G401 (cell line): ENCODE results near the gene TMEM234. TPM values are rescaled to one million over a fixed set of nuclear protein-coding genes. Genes with fewer than 3 reads are reported as not detected.
A peak's percentile ranks its signal among the peaks of the same experiment; 100 is the strongest.
"Not testable (repeated sequence)": the region's sequence is repeated elsewhere in the genome, so short reads cannot be mapped to it uniquely, and the experiment has no call there.

Experiments
- DNase-seq: peaks from one replicate; pipeline ENCODE4 v3.0.0-alpha.2; 2015; ENCODE audit warnings: low spot score
- in situ Hi-C: cut with HindIII; loops from 2 replicates; pipeline ENCODE4 v1.10.0; 2016; ENCODE audit warnings: low sequenced_read_pairs, mixed read lengths
- total RNA-seq: library from RNA; depleted of rRNA; stranded (reverse); fragments of >200 nt; shearing (Covaris generic); gene quantifications from 2 replicates; pipeline ENCODE4 v1.2.3, GENCODE V29; 2014; rRNA removed

TMEM234 gene
- total RNA-seq: 11.8 and 17.0 TPM in 2 replicates

DNA sequence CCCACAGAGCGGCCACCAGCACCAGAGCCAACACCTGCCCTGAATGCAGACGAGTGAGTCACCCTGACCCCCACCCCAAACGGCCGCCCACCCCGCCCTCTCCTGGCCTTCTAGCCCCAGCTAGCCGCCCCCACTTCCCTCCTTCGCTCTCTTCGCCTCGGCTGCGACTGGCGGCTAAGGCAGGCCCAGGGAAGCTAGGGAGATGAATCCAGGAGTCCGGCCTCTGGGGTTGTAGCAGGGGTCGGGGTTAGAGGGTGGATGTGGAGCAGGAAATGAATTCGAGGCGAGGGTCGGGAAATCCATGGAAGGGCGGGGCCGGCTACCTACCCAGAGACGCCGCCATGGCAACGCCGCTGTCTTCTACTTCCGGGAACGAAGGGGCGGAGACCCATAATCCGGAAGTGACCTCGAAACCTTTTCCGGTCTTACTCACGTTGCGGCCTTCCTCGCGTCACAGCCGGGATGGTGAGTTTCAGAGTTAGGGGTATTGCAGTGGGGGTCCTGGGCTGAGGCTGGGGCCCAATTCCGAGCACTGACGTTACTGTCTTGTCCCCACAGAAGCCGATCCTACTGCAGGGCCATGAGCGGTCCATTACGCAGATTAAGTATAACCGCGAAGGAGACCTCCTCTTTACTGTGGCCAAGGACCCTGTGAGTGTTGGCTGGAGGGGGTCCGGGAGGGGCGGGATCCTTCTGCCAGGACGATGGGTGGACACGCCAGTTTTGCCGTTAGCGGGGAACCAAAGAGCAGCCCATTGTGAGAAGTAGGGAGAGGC lies at the start of gene TMEM234, which contains the start of gene EIF3I:
Gene TMEM234 (minus strand): TSS at position 374 of the 776 bp plus-strand sequence. CDS start 31 bp downstream, at position 343.
Gene EIF3I (plus strand): TSS at position 428 of the 776 bp plus-strand sequence. CDS start 35 bp downstream, at position 463.
- peak; percentile 96 for DNase-seq
- in situ Hi-C loops: no loop called here

- in situ Hi-C loops: no loop called here
- no peak for DNase-seq
These were observed 47.6 kb upstream of the TMEM234 start for GRCh38 chr1:32269744-32270143.

- in situ Hi-C loops: no loop called here
- no peak for DNase-seq
These were observed 44.9 kb upstream of the TMEM234 start for GRCh38 chr1:32266921-32267591.

DNA sequence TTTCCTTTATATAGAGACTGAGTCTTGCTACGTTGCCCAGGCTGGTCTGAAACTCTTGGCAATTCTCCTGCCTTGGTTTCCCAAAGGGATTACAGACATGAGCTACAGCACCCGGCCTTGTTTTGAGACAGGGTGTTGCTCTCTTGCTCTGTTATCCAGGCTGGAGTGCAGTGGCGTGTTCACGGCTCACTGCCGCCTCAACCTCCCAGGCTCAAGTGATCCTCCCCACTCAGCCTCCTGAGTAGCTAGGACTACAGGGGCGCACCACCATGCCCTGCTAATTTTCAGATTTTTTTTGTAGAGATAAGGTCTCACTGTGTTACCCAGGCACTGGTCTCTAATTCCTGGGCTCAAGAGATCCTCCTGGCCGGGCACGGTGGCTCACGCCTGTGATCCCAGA lies 43.7 kb upstream of the TMEM234 start:
- no peak for DNase-seq
- in situ Hi-C loops: no loop called here

- in situ Hi-C loops: no loop called here
- no peak for DNase-seq
These were observed 41.6 kb upstream of the TMEM234 start for GRCh38 chr1:32263744-32264143.

DNA sequence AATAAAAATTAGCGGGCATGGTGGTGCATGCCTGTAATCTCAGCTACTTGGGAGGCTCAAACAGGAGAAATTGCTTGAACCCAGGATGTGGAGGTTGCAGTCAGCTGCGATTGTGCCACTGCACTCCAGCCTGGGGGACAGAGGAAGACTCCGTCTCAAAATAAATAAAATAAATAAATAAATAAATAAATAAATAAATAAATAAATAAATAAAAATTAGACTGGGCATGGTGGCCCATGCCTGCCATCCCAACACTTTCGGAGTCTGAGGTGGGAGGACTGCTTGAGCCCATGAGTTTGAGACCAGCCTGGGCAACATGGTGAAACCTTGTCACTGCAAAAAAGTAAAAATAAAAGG lies 41.1 kb upstream of the TMEM234 start:
- in situ Hi-C loops, DNase-seq: not testable (repeated sequence)

- DNase-seq: no peak
- in situ Hi-C loops: no loop called here
These were observed 35.0 kb upstream of the TMEM234 start for GRCh38 chr1:32257227-32257508.

DNA sequence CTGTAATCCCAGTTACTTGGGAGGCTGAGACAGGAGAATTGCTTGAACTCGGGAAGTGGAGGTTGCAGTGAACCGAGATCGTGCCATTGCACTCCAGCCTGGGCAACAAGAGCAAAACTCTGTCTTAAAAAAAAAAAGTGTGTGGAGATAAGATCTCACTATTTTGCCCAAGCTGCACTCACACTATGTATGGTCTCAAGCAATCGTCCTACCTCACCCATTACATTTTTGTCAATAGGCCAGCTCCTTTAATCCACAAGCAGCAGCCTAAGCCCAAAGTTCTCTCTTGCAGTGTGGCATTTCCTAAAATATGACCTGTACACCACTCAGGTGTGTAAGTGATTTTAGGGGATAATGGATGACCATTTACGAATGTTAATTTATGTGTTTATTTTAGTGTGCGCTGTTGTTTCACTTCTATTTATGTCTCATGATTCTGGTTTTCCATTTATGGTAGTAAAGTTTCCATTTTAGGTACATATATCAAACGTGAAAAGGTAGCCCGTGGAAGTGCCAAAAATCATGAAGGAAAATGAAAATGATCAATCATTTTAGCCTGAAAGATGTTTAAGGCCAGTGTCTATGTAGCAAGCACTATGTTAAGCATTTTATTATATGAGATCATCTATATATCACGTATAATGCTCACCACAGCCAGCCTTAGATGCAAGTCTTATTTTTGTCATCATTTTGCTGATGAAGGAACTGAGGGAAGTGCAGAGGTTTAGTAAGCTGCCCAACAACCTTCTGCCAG lies 34.5 kb upstream of the TMEM234 start:
- no peak for DNase-seq
- in situ Hi-C loops: no loop called here

GRCh38 chr1:32255072-32256071 lies 33.2 kb upstream of the TMEM234 start:
- in situ Hi-C loops: no loop called here
- no peak for DNase-seq

DNA sequence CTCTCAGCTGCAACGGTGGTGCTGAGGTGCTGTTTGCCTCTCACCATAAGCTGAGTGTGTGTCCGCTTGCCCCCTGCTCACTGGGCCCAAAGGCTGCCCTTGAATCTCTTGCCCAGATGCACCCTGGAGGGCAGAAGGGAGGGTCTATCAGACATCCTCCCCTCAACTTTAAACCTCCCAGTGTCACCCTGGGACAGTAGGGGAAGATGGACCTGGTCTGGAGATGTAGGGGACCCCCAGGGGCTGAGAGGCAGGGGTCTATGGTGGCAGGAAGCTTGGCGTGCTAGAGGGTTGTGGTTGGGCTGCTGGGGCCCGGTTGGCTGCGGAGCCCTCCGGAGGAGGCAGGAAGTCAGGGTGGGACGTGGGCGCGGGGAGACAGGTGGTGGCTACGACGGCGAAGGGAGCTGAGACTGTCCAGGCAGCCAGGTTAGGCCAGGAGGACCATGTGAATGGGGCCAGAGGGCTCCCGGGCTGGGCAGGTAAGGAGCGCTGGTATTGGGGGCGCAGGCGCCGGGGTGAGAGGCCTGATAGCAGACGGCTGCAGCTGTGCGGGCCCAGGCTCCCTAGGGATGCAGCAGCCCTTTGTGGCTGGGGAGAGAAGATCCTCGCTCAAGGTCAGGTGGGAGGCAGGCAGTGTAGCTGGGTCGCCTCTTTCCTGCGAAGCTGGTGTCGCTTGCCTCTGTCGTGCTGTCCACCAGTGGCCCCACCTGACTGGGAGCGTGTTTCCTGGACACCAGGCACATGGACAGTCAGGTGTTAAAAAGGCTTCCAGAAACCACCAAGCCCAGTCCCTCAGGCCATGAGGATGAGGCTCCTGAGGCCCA lies 29.0 kb upstream of the TMEM234 start, which contains the start of gene LCK:
Gene LCK (plus strand): TSS at position 373 of the 824 bp plus-strand sequence. CDS start 23,065 bp downstream, outside the sequence.
- in situ Hi-C loops: no loop called here
- no peak for DNase-seq

DNA sequence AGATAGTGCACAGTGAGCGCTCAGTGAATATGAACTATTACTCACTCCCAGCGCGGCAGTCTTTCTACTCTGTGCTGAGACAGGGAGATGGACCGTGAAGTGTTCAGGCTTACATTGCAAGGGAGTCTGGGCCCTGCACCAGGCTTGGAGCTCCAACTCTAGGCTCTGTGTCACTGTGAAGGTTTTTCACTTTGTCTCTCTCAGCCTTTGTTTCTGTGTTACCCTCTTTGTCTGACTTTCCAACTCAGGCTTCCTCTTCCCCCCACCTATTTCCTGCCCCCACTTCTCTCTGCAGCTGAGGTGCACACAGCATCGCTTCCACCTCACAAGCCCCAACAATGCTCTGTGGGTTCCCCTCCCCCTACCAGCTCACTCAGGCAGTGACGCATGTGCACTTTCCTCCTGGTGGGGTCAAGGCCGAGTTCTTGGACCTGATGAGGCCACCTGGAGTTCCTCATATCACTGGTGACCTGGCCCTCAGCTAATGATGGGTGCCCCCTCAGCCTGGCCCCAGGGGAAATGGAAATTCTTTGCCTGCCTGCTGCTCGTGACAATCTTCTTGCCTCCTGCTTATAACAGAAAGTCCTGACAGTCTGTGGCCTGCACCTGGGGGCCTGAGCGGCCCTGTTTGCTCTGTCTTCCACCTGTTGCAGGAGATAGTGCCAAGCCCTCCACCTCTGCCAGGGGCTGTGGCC lies 27.8 kb upstream of the TMEM234 start:
- in situ Hi-C loops: no loop called here
- DNase-seq: no peak

DNA sequence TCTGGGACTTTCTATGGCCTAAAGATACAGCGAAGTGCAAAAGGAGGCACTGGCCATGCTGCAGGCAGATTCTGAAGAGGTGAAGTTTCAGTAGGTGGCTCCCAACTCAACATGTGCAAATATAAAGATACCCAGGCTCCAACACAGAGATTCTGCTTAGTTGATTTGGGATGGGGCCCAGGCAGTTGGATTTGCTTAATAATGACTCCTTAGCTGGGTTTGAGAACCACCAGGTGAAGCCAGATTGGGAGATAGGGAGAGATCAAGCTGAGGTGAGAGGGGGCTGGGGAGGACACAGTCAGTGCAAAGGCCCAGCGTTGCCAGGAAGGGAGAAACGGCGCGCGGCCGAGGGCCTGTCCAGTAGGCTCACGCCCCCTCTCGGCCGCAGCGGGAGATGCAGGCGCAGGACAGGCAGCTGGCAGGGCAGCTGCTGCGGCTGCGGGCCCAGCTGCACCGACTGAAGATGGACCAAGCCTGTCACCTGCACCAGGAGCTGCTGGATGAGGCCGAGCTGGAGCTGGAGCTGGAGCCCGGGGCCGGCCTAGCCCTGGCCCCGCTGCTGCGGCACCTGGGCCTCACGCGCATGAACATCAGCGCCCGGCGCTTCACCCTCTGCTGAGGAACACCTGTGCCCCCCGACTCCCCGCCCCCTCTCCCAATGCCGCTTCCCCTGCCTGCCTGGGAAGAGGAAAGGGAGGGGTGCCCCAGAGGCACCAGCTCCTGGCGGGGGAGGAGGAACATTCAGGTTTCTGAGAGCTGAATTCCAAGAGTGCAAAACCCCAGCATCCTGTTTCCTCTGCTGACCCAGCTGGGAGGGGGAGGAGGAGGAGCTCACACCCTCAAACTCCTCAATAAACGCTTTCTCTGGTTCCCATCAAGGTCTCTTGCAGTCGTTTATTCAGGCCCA lies 26.1 kb upstream of the TMEM234 start:
- in situ Hi-C loops: no loop called here
- DNase-seq: peak; percentile 26

DNA sequence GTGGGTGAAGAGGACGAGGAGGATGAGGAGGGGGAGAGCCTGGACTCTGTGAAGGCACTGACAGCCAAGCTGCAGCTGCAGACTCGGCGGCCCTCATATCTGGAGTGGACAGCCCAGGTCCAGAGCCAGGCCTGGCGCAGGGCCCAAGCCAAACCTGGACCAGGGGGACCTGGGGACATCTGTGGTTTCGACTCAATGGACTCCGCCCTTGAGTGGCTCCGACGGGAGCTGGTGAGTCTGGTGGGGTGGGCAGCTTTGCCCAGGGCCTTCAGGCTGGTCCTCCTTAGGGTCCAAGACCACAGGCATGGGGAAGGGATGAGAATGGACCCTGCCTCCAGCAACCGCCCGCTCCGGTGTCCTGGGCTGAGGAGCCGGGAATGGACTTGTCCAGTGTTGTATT lies 25.3 kb upstream of the TMEM234 start:
- in situ Hi-C loops: no loop called here

DNA sequence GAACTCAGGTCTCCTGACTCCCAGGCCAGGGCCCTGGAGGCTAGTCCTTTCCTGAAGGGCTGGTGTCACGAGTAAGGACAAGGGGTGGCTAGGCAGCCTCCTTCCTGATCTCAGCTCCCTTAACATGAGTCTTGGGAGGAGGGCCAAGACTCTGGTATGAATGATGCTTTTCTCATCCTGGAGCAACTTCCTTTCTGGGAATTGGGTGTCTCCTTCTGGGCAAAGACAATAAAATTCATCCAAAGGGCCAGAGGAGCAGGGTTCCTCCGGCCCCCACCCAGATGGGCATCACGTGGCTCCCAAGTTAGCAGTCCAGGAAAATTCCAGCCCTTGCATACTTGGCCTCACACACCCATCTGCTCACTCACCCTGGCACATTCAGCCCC lies 24.7 kb upstream of the TMEM234 start, which contains the start of gene FAM167B:
Gene FAM167B (plus strand): TSS at position 335 of the 386 bp plus-strand sequence. CDS start 200 bp downstream, outside the sequence.
- in situ Hi-C loops: no loop called here
- DNase-seq: no peak

More for the DNA sequence above, 25.3 kb upstream of the TMEM234 start:
- no peak for DNase-seq

GRCh38 chr1:32242341-32242851 lies 20.2 kb upstream of the TMEM234 start:
- in situ Hi-C loops: no loop called here
- no peak for DNase-seq
